GM20431 (cell line): ENCODE results near the gene OR6A2.

ENCODE experiments used
- in situ Hi-C: fragments of 300-500 bp; cut with MseI, MboI; formaldehyde crosslinking; loops from one replicate; pipeline ENCODE4 v1.15.0; 2020; ENCODE audit warnings: low sequenced_read_pairs; ENCODE audit not compliant: unreplicated experiment

The OR6A2 gene

GRCh38 chr11:6771926-6772893, 27.3 kb downstream of the OR6A2 start, which contains the start of gene OR2AG2:
TSS of gene OR2AG2 (minus strand) at chr11:6771976. CDS start at chr11:6768957, 3,019 bp downstream.
- in situ Hi-C loops, result no loop called here

DNA sequence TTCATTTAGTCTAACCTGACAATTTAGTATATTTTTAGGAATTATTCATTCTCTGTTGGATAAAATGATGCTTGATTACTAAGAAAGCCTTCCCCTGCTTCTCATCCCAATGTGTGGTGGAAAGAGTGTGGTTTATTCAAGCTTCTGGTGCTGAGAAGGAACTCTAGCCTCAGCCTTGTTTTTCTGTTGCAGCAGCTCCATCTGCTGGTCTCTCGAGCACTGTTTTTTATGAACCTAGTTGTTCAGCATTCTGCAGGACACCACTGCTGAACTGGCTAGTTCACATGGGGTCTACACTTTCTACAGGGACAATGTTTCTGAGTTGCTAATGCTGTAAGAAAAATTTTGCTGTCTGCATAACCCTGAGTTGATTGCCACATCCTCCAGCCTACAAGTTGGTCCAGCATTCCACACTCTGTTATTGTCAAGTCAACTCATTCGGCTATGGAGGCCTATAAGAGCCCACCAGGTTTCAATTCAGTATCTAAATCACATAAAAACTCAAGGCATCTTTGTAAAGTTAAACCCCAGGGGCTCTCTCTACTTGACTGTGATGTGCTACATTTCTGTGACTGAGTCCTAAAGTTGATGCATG, 42.0 kb downstream of the OR6A2 start:
- in situ Hi-C loops, result no loop called here

DNA sequence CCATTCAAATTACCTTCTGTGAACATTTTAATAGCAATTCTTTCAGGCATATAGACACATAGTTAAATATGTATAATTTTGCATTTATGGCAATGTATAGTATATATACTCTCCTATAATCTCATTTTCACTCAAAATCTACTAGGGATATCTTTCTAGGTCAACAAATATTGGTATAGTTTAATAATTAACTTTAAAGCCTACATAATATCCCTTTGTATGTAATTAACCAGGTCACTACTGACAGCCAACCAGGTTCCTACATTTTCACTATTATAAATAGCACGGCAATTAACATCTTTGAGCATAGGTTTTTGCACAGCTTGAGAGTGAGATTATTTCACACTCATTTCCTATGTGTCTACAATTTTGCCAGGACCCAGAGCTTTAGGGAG, 43.5 kb downstream of the OR6A2 start:
- in situ Hi-C loops, result no loop called here

GRCh38 chr11:6755303-6755952, 44.1 kb downstream of the OR6A2 start:
- in situ Hi-C loops, result no loop called here

DNA sequence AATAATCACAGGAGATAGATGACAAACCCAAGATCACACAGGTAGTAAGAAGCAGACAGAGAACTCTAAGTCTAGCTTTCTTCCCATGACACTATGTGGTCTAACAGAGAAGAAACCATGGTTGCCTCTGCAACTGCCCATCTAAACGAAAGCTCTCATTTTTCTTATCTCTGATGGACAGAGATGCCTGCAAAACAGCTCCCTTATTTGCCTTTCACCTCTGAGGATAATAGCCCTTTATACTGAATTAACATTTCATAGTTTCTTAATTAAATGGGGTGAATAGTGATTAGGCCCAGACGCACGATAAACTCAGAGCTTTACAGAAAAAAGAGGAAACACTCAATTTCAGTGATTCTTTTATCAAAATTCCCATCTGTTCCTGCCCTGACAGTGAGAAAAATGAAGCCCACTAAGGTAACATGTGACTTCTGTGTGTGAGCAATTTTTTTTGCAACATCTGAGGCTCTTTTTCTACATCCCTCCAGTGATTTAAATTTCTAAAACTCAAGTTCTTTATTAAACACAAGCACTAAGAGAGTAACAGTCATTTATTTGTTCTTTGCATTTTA, 52.3 kb downstream of the OR6A2 start:
- in situ Hi-C loops, result no loop called here

GRCh38 chr11:6746626-6747025, 52.9 kb downstream of the OR6A2 start:
- in situ Hi-C loops, result no loop called here

DNA sequence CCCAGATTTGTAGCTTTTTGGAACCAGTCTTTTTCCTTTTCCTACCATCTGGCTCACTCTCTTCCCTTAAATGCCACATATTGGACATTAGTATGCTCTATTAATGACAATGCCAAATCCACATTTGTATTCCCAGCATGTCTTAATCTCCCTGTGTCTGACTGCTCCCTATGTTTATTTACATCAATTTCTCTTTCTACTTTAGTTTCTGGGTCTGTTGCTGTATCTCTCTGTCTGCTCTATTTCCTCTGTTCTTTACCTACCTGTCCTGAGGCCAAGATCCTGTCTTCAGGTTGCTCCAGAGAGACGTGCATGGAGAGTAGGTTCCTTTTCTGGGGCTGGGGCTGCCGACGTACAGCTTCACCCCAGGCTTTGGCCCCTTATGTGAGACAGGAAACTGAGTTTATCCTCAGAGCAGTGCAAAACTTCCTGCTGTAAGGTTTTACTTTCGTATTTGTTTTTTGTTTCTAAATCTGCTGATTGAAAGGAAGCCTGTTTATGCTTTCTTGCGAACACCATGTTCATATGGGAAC, 53.3 kb downstream of the OR6A2 start:
- in situ Hi-C loops, result no loop called here

- in situ Hi-C loops, result no loop called here
These were observed 53.9 kb downstream of the OR6A2 start for GRCh38 chr11:6745465-6746015.

- in situ Hi-C loops, result no loop called here
These were observed 54.5 kb downstream of the OR6A2 start for GRCh38 chr11:6745018-6745417.

DNA sequence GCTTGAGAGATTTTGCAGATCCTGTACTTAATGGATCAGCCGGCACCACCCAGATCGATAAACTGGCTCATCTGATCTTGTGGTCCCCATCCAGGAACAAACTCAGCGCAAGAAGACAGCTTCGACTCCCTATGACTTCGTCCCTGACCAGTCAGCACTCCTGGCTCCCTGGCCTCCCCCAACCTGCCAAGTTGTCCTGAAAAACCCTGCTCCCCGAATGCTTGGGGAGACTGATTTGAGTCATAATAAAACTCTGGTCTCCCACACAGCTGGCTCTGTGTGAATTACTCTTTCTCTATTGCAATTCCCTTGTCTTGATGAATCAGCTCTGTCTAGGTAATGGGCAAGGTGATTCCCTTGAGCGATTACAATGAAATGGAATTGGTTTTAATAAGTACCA, 57.2 kb downstream of the OR6A2 start:
- in situ Hi-C loops, result no loop called here
